Right lung (tissue), 5 donors: ENCODE data around the gene ATXN2. TPM values are rescaled to one million over a fixed set of nuclear protein-coding genes. Genes with fewer than 3 reads are reported as not detected.

Source experiments
- DNase-seq, 2 donors: peaks; one replicate each; pipeline ENCODE4 v3.0.0-alpha.2; 2013
- polyA plus RNA-seq, 5 donors: library from polyadenylated mRNA; unstranded; fragments of 120-200 nt; gene quantifications; one replicate each; pipeline versions ENCODE4 v1.2.1 to v1.2.3, GENCODE V29; 2013; ENCODE audit warnings: inconsistent platforms in 1 of 5, low replicate concordance in 1 of 5; ENCODE audit not compliant: insufficient read length in 5 of 5, insufficient read depth in 1 of 5

The ATXN2 gene
- polyA plus RNA-seq, 5 donors, result 61.5 to 81.8 (median 68.6) TPM

DNA sequence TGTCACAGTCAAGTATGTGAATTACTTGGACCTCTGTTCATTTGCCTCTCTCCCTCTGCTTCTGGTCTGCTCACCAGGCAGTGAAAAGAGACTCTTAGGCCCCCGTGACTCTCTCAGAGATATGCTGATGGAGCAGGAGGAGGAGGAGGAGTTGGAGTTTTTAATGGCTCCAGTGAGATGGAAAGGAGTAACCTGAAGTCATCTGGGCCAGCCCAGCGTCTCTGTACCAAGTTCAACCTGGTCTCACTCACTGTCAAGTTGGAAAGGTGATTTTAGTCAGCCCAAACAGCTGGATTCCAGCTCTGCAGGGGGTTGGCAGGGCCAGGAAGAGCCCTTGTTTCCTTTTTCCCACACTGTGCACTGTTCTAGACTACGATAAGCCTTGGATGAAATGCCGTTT lies 144.8 kb downstream of the ATXN2 start:
- no peak for DNase-seq

DNA sequence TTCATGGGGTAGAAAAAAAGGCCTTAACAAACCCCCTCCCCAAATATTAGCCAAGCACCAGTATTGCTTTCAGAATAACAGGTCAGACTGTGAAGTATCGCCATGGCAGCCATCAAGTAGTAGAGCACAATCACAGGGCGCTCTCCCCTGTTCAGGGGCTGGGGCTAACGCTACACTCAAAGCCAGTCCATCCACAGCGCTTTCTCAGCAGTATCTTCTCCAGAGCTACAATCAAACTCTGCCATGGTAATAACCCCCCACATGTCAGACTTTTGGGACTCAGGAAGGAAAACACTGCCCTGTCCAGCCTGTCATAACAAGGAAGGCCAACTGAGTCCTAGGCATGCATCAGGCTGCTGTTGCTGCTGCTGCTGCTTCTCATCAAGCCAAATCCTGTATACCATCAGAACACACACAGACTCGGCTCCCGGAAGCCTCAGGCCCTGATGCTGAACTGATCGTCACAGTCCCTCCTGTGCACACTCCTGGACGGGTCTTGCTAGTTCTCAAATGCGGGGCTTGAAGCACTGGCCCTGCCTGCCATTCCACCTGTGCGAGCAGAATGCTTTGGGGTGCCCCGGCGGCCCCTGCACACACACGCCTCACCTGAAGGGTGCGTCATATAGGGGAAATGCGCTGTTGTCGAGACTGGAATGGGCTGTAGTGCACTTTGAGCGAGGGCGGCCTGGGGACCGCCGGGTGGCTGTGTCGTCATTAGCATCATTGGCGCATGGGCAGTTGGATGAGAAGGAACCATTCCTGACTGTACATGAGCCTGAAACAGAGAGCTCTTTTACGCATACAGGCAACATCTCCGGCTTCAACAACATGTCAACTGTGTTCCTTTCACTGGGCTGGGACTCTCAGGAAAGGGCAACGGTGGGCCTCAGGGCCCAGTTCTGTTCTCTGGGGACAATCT lies 145.8 kb downstream of the ATXN2 start:
- DNase-seq, result no peak

DNA sequence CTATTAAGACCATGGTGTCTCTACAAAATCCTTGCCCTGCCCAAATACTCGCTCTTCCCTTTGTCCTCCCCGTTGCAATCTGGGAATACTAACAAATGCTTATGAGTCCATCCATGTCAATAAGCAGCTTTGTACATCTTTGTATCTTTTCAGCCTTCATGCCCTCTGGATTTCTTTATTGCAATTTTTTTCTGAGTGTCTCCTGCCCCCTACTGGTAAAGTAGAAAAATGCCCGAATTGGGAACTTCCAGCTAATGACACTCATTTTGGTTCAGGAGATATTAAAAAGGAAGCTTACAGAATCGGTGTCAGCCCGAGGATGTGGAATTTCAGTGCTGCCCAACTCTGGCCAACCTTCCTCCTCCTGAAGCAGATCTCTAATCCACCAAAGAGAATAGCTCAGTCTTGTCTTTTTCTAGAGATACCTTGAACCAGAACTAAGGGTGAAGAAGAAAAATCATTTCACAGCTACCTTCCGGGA lies 147.4 kb downstream of the ATXN2 start:
- peak in 1 of 2 donors; percentile 37 for DNase-seq

DNA sequence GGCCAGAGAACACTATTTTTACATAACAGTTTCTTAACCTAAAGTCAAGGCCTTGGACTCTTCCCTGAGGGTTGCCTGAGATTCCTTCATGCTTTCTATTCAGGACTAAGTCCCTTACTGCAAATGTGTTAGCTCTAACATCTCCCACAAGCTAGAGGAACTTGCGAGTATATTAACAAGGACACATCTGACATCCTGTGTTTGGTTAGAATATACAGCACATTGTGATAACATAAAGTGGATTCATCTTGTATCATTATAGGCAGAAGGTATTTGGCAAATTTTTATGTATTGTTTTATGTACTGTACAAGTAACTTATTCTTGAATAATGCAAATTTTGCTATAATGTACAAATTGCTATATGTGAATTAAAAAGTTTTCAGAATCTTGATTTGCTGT lies 147.9 kb downstream of the ATXN2 start:
- DNase-seq, result no peak

DNA sequence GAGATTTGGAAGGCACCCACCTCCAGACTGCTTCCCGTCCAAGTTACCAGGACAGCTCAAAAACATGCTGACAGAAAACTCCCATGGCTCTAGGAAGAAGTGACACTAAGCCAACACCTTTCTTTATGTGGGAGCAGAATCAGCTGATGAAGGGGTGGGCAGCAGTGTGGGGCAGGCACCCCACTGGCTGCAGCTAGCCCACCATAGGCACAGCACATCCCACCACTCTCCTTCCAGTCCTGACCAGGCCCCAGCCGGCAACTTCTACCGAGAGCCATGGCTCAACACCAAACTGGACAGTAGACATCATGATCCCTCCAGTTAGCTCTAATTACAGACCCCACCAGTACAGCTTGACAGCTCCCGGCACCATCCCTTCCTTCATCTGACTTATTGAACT lies 148.4 kb downstream of the ATXN2 start:
- no peak for DNase-seq

DNA sequence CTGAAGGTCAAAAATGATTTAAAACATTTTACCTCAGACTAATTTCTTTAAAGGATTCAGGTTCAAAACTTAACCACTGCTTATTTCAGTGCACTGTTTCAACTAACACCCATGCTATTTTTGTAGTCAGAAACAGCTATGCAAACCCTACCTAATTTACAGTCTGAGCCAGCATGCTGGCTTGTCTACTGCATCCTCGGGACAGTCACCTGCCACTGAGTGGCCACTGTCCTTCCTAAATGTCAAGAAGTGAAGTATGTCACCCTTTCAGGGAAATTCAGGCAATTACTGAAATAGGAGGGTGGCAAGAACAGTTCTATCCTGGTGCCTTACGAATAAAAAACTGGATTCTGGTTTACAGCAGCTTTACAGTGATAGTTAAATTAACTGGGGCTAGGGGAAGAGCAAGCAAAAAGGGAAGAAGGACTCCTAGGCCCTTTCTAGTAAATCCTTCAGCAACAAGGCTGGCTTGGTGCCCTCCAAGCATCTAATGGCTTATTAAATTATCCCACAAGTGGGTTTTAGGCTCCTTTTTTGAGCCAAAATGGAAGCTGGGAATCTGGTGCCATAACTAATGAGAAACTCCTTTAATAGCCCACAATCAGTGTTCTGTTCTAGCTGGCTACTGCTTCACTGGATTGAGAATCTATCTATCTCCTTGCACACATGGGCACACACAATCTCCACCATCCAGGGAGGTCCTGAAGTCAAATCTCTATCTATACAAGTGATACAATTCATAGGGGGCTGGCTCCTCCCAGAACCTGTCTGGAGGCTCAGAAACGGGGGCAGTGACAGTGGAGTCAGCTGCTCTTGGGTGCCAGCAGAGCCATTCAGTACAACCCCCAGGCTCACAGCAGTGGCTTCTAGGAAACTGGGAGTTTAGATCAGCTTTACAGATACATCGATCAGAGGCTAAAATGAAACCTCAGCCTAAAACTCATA lies 150.0 kb downstream of the ATXN2 start:
- DNase-seq, result no peak

DNA sequence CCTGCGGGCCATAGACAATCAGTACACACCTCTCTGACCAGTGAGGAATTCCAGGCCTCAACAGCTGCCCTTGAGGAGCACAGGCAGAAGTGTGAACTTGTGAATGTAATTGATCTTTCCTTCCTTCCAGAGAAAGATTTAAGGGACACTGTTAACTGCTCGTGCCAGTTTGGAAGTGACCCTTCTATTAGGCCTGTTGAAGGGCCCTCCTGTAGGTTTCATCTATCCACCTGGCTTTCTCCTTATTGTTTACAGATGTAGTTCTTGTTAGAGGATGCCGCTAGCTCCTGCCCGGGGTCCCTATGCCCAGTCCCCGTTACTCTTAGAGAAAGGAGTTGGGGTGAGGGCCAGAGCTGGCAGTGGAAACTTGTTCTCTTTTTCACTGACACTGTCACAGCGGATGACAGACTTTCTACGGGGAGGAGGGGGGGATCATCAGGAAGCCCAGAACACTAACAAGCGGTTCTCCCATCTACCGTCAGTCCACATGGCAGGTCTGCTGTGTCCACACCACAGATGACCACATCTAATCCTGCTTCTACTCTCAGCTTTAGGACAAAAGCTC lies 150.8 kb downstream of the ATXN2 start:
- DNase-seq, result no peak

DNA sequence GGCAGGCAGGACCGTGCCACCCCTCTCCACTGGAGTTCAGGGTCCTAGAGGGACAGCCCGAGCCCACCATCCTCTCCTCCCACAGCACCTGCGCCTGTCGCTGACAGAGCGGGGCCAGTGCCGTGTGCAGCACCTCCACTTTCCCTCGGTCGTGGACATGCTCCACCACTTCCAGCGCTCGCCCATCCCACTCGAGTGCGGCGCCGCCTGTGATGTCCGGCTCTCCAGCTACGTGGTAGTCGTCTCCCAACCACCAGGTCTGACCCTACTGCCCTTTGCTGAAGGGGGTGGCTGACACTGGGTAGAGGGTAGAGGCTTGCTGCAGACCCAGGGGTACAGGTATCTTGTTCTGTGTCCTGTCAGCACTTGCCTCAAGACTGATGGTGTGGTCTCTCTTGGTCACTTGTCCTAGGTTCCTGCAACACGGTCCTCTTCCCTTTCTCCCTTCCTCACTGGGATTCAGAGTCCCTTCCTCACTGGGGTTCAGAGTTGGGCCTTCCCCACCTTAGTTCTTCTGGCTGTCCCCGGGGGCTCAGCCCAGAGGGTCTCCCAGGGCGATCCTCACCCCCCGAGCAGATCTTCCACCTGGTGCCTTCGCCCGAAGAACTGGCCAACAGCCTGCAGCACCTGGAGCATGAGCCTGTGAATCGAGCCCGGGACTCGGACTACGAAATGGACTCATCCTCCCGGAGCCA lies 151.4 kb downstream of the ATXN2 start:
- no peak for DNase-seq

DNA sequence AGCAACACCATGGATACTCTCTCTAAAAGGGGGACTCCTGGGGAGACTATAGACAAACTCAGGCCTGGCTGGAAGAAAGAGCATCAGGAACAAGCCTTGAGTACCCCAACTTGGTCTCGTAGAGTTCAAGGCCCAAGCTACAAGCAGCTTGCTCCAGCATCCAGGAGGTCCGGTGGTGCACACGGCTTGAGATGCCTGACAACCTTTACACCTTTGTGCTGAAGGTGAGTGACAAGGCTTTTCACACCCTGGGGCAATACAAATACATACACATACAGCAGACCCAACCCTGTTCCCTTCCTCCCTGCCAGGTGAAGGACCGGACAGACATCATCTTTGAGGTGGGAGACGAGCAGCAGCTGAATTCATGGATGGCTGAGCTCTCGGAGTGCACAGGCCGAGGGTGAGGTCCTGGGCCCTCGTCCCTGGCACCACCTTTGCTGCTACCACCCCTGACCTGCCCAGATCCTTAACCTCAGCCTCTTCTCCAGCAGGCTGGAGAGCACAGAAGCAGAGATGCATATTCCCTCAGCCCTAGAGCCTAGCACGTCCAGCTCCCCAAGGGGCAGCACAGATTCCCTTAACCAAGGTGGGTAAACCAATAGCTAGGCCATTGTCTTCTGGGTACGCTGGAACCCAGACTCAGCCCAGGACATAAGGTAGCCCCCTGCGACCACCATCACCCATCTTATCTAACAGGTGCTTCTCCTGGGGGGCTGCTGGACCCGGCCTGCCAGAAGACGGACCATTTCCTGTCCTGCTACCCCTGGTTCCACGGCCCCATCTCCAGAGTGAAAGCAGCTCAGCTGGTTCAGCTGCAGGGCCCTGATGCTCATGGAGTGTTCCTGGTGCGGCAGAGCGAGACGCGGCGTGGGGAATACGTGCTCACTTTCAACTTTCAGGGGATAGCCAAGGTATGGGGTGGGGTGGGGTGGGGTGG lies 152.2 kb downstream of the ATXN2 start:
- DNase-seq, result no peak

DNA sequence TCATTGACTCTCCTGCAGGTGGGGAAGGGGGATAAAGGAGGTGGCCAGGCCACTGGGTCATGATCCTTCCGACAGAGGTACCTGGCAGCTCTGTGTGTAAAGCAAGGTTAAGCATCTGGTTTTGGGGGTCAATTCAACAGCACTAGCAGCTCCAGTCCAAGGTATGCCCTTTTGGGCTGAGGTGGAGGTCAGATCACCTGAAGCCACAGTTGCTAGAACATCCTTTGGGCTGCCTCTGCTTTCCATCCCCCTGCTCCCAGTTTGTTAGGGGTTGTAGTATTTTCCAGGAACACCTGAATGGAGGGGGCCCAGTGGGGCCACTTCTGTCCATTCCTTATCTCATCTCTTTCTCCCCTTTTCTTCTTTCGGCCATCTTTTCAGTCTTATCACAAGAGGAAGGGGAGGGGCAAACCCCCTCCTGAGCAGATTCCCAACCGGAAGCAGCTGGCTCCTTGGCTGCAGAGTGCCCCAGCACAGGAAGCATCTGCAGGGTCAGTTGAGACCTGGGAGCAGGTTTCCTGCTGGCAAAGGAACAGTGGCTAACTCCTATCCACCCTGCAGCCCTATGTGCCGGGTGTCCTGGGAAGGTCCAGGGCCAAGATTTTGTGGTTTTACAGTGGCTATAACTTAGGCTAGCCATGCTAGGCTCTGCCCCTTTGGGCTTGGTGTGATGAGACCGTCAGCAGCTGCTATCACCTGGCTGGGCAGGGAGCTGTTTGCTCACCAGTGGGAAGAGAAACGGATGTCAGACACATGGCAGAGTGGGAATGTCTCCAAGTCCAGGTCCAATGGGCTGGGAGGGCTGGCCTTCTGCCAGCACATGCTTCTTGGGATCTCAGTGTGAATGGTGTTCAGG lies 153.2 kb downstream of the ATXN2 start:
- peak; percentile 32 to 35 for DNase-seq

DNA sequence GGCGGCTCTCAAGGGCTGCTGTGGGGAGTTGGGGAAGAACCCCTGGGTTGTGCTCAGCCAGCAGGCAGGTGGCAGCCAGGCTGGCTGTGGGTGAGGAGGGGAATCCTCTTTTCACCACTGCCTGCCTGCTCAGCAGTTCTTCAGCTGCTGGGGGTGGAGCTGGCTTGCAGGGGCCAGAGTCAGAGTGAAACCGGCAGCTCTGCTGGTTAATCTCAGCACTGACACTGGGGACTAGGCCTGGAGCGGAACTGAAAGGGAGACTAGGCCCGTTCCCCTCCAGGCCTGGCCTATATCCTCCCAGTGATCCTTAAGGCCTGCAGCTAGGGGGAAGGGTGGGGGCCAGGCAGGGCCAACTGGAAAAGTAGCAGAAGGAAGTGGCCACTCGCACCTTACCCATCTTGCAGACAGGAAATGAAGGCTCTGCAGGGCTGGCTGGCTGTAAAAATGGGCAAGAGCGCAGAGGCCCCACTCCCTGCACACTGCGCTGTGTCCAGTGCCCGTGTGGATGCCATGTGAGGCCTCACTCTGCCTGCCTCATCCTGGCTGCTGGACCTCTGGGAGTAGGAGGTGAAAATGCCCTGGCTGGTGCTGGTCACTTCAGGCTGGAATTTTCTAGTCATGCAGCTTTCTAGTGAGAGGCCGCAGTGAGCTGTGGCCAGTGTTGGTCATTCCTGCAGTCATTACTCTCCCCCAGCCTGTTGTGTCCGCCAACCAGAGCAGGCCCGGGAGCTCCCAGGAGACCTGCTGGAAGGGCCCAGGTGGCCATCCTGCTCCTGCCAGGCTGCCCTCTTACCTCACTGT lies 154.0 kb downstream of the ATXN2 start:
- DNase-seq, result no peak

DNA sequence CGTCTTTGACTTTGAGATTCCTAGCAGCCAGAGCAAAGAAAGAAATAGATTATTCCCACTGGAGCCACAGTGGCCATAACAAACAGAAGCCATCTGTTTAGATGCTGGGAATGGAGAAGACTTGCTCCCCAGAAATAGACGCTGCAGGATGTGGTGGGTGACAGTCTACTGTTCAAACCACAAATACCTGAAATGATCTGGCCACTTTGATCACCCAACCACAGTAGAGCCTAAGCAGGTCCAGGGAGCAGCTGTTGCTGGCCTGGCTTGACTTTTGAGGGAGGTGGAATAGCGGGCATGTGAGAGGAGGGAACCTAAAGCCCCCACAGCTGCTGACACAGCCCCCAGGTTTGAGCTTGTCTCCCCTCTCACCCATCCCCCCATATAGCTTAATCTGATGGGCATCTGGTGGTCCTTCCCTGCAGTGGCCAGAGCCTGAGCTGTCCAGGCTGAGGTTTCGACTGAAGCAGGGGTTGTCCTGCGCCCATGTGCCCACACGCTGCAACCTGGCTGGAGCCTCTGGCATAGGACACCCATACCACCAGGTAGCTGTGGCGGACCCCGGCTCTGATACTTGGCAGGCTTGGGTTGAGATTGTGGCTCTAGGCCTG lies 154.7 kb downstream of the ATXN2 start:
- no peak for DNase-seq

DNA sequence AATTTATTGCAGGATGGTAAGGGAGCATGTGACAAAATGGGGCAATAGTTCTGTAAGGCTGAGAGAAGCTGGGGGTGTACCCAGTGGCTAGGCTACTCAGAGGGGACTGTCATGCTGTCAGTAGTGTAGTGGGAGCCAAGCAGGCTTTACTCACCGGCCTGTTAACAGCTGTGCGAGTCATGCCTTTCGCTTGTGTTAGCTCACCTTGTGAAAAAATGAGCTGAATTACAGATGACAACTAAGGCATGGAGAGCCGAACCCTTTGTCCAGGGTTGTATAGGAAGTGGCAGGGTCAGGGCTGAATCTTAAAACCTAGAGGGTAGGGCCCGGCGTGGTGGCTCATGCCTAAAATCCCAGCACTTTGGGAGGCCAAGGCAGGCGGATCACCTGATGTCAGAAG lies 155.5 kb downstream of the ATXN2 start:
- no peak for DNase-seq

DNA sequence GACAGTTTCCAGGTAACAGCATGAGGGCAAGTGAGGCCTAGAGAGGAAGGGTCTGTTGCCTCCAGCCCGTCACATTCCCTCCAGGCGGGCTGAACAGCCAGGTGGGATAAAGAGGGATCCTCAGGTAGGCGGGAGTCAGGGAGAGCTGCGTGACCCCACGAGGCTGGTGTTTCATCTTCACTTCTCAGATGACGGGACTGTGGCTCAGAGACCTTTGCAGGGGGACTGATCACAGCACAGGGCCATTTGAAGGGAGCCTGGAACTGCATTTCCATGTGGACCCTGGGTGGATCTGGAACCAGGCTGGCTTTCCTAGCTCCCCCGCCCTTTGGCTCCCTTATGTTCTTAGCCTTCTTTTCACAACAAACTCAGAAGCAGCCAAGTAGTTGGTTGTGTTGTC lies 156.0 kb downstream of the ATXN2 start:
- no peak for DNase-seq

DNA sequence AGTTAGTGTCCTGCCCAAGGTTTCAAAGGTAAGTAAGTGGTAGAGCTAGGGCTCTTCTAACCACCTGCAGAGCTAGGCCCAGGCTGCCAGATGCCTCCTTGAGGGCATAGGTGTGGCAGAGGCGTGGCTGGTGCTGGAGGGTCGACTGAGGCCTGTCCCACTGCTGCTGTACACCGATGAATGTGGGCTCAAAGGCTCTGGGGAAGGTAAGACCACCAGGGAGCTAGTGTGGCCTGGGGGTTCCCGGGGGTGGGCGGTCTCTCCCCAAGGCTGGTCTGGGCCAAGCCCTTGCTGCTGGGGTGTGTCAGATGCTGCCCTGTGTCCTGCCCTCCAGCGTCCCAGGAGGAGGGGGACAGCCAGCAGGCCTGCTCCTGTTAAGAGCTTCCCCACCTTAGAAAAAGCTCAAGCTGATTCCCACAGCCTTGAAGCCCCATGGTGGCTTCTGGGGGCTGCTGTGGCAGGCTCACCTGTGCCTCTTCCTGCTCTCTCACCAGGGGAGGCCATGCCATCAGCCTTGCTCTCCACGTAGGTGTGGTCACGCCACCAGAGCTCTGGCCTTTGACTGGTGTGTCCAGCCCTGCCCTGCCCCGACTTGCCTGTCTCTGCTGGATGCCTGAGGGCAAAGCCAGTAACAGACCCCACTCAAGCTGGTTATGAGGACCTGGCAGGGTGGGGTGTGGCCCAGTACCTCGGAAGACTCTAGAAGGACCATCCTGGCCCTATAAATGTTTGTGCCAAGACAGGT lies 156.6 kb downstream of the ATXN2 start:
- no peak for DNase-seq

DNA sequence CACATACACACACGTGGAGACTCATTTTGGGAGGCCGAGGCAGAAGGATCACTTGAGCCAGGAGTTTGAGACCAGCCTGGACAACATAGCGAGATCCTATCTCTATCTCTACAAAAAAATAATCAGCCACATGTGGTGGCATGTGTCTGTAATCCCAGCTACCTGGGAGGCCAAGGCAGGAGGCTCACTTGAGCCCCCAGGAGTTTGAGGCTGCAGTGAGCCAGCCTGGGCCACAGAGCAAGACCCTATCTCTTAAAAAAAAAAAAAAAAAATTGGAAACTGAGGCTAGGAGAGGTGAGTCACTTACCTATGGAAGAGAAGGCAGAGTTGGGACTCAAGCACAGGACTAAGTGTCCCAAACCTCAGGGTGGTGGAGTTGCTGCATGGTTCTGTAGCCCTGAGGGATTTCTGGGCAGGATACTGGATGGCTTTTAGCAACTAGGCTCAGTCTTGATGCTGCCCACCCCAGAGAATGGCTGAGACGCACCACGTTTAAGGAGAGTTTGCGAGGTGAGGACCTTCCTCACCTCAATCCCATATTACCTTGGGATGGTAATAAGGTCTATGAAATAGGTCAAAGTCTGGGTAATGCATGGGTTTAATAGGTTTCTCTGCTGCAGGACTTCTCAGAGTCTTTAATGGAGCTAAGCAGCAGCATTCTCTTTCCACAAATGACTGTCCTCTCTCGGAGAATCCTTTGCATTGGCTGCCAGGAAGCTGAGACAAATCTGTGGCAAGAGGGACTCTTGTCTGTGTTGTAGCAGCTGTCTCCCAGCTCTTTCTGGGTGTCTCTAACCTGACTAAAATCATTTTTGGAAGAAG lies 157.8 kb downstream of the ATXN2 start:
- DNase-seq, result no peak
